ENCODE data around the gene LHX5. TPM values are rescaled to one million over a fixed set of nuclear protein-coding genes. Genes with fewer than 3 reads are reported as not detected.

LHX5 gene
- total RNA-seq, 1 experiment from 2014 or later: not detected

GRCh38 chr12:113424915-113425823 is 46.5 kb downstream of the LHX5 start:
- POLR2A ChIA-PET: interaction anchor here (1.2 kb wide), 1 partner anchor 98 kb away, joined by 3 read pairs; no protein-coding TSS in a partner anchor
- H3K4me1 ChIP-seq (ENCODE audit: control insufficient read depth, insufficient read depth, low read length): no peaks in the 10 kb centered on the region; the same call in 1 of the 2 replicates
- in situ Hi-C loops (cut with HindIII; ENCODE audit: low pct_unique_long_range_greater_than_20kb, low sequenced_read_pairs): no loop called here

GRCh38 chr12:113424456-113424855 is 47.2 kb downstream of the LHX5 start:
- H3K27ac ChIP-seq (ENCODE audit: low read length): no peak overlapping the region
- intact Hi-C loops (cut with micrococcal nuclease; ENCODE audit: unreplicated experiment): no loop called here
- no peaks in the 10 kb centered on the region for H3K27me3 ChIP-seq (ENCODE audit: control insufficient read depth, insufficient read depth, low read length)
- CTCF ChIA-PET: interaction anchor here (0.6 to 0.7 kb wide), 2 partner anchors 22 to 1902 kb away, joined by 3 to 4 read pairs; no protein-coding TSS in a partner anchor
- ATAC-seq (no peak), DNase-seq (ENCODE audit: low read depth, low spot score) (no peak)
- TF ChIP-seq TCF7L2 (IDR thresholded peaks at IDR 0.05; ENCODE audit: low read depth, low read length) (no peak), CTCF (IDR thresholded peaks at IDR 0.05) (no peak), REST (IDR thresholded peaks at IDR 0.05; ENCODE audit: insufficient read depth in 1 of 2, low read depth in 2 of 2, low read length in 1 of 2) (no peak)
- in situ Hi-C loops (cut with HindIII; ENCODE audit: low pct_unique_long_range_greater_than_20kb, low sequenced_read_pairs): no loop called here
- no peaks in the 10 kb centered on the region; the same call in 1 of the 2 replicates for H3K4me1 ChIP-seq (ENCODE audit: control insufficient read depth, insufficient read depth, low read length)
- no TSS peak for BruUV-seq (replicated peaks)
- no peak overlapping the region for H3K4me3 ChIP-seq (ENCODE audit: low read depth in 2 of 2, low read length in 2 of 2)
- H3K36me3 ChIP-seq (ENCODE audit: control insufficient read depth, insufficient read depth, low read length): no peaks in the 10 kb centered on the region; the same call in 1 of the 2 replicates
- POLR2A ChIA-PET: no interaction called here
- H3K9me3 ChIP-seq (ENCODE audit: control insufficient read depth, insufficient read depth, low read depth, low read length): no peaks in the 10 kb centered on the region

More at GRCh38 chr12:113424915-113425823, 46.5 kb downstream of the LHX5 start:
- Histone ChIP-seq H3K4me3 (ENCODE audit: low read depth in 2 of 2, low read length in 2 of 2) (no peak overlapping the region), H3K9me3 (ENCODE audit: control insufficient read depth, insufficient read depth, low read depth, low read length) (no peaks in the 10 kb centered on the region), H3K36me3 (ENCODE audit: control insufficient read depth, insufficient read depth, low read length) (no peaks in the 10 kb centered on the region; the same call in 1 of the 2 replicates), H3K27ac (ENCODE audit: low read length) (no peak overlapping the region), H3K27me3 (ENCODE audit: control insufficient read depth, insufficient read depth, low read length) (no peaks in the 10 kb centered on the region)
- peak; percentile 74 for ATAC-seq
- CTCF ChIA-PET: interaction anchor here (0.6 to 1.0 kb wide), 8 partner anchors 12 to 1901 kb away, joined by 3 to 9 read pairs (median 4); no protein-coding TSS in a partner anchor
- no peak for DNase-seq (ENCODE audit: low read depth, low spot score)
- intact Hi-C loops (cut with micrococcal nuclease; ENCODE audit: unreplicated experiment): loop anchor here (1.0 kb wide), 1 partner anchor 113 kb away; no protein-coding TSS in a partner anchor
- no TSS peak for BruUV-seq (replicated peaks)
- TF ChIP-seq CTCF (IDR thresholded peaks at IDR 0.05): peak; percentile 98
- no peak for TF ChIP-seq POLR2AphosphoS5 (IDR thresholded peaks at IDR 0.05; ENCODE audit: low read depth, low read length)
- TF ChIP-seq REST (IDR thresholded peaks at IDR 0.05; ENCODE audit: insufficient read depth in 1 of 2, low read depth in 2 of 2, low read length in 1 of 2): no peak

All from Panc1 (cell line).